GM21367 (cell line): ENCODE measurements around the gene CPM.

ENCODE experiments used
- ATAC-seq: cut with Tn5 transposase; IDR thresholded peaks from one replicate; pipeline ENCODE4 v1.9.1; 2021; ENCODE audit not compliant: unreplicated experiment

Gene CPM

GRCh38 chr12:68957273-68957672 lies 24.3 kb upstream of the CPM start:
- ATAC-seq: no peak

GRCh38 chr12:68956466-68956865 lies 23.5 kb upstream of the CPM start:
- ATAC-seq: no peak

DNA sequence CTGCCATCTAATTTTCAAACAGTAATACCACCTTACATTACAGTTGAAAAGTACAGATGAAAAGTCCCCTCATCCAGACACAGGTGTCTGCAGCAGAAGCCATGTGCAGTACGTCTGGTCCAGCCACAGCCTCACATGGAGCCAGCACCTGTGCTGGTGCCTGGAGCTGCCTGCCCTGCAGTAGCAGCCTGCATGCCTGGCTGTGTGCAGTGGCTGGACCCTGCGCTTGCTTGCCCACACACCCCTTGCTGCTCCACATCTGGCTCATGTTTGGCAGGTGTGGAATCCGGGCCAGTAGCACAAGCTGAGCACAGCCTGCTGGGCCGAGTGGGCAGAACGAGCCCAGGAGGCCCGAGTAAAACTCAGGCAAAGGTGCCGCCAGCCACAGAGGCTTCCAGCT lies 21.8 kb upstream of the CPM start:
- ATAC-seq: no peak

GRCh38 chr12:68953536-68953935 lies 20.6 kb upstream of the CPM start:
- no peak for ATAC-seq

DNA sequence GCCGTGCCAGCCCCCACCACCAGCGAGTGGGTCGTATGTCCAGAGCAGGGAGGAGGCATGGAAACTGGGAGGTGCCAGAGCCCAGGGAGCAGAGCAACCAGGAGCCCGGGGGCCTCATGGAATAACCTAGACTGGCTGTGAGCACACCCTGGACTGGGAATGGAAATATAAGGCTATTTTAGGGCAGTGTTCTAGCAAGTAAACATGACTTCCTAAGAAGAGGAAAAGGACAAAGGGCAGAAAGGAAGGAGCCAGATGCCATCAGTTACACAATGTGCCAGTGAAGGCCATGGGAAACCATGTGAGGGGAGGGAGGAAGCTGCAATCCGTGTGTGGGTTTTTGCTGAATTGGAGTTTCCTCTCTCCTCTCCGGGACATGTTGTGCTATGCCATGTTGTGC lies 18.7 kb upstream of the CPM start:
- ATAC-seq: no peak

DNA sequence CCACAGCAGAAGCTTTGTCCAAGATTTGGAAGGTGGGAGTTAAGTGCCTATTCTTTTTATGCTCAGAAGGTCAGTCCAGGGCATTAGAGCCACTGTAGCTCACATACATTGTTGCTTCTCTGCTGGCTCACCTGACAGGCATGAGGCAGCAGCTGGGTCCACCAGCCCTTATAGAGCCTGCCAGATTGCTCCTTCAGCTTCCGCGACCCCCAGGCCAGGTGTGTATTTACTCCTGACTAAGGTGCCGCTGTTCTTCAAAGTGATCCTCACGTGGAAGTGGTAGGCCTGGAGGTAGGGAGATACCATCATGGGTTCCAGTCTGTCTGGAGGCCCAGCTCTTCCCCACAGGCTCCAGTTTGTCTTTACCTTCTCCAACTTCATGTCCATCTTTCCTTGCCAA lies 17.5 kb upstream of the CPM start:
- ATAC-seq: no peak

GRCh38 chr12:68945255-68945654 lies 12.3 kb upstream of the CPM start:
- ATAC-seq: no peak

DNA sequence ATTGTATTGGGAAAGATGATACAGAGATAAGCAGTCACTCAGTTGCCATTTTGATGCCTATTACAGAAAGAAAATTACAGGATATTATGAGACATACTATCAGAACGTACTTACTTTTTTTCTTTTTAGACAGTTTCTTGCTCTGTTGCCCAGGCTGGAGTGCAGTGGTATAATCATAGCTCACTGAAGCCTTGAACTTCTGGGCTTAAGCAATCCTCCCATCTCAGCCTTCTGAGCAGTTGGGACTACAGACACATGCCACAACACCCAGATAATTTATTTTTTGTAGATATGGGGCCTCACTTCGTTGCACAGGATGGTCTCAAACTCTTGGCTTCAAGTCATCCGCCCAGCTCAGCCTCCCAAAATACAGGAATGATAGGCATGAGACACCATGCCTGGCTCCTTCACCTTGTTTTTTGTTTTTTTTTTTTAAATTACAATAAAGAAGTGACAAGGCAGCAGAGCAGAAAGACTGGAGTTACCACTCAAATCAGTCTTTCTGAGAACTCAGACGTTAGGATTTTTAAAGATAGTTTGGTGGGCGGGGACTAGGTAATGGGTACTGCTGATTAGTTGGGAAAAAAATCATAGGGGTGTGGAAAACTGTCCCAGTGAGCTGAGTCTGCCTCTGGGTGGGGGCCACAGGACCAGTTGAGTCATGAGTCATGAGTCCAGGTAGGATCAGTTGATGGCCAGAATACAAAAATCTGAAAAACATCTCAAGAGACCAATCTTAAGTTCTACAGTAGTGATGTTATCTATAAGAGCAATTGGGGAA lies 11.5 kb upstream of the CPM start:
- ATAC-seq: no peak

GRCh38 chr12:68943848-68944247 lies 10.9 kb upstream of the CPM start:
- ATAC-seq: no peak

DNA sequence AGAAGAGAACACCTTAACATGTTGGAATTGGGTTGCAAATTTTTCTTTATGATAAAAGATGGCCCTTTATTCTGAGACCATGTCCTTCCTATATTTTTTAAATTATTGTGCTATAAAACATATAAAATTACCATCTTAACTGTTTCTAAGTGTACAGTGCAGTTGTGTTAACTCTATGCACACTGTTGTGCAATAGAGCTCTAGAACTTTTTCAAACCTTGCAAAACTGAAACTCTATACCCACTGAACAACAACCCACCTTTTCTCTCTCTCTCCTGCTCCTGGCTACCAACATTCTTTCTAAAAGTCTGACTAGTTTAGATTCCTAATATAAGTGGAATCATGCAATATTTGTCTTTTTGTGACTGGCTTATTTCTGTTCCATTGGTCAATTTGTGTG lies 7.8 kb upstream of the CPM start:
- ATAC-seq: no peak

DNA sequence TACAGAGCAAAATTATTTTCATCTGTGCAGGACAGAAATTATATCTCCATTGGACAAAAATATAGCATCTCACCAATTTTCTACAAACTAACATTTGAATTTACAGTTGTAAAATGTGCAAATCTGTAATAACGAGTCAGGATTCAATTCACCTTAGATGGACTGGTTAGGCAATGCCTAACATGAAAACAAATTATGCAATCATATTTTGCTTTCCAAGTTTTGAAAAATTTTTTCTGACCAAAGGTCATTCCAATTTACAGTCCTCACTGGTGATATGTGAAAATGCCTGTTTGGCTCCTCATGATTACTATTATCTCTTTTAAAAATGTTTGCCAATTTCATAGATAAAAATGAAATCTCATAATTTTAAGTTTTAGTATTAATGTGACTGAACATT lies 6.5 kb upstream of the CPM start:
- ATAC-seq: no peak

GRCh38 chr12:68934392-68934791 lies 1.4 kb upstream of the CPM start:
- ATAC-seq: no peak

GRCh38 chr12:68932128-68932960 lies 627 bp downstream of the CPM start:
- ATAC-seq: peak; percentile 33

DNA sequence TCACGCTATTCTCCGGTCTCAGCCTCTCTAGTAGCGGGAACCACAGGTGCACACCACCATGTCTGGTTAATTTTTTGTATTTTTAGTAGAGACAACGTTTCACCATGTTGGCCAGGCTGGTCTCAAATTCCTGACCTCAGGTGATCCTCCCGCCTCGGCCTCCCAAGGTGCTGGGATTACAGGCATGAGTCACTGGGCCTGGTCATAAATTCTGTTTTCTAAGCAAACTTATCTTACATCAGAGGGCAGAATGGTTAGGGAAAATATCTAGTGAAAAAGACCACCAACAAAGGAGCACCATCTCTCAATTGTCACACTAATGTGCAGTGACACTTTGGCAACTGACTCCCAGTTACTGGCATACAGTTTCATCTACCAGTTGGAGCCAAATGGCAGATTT lies 2.8 kb downstream of the CPM start:
- no peak for ATAC-seq

GRCh38 chr12:68924546-68924945 lies 8.4 kb downstream of the CPM start:
- ATAC-seq: no peak

GRCh38 chr12:68919581-68920239 lies 13.3 kb downstream of the CPM start:
- no peak for ATAC-seq

- no peak for ATAC-seq
These were observed 14.0 kb downstream of the CPM start for GRCh38 chr12:68918960-68919359.

DNA sequence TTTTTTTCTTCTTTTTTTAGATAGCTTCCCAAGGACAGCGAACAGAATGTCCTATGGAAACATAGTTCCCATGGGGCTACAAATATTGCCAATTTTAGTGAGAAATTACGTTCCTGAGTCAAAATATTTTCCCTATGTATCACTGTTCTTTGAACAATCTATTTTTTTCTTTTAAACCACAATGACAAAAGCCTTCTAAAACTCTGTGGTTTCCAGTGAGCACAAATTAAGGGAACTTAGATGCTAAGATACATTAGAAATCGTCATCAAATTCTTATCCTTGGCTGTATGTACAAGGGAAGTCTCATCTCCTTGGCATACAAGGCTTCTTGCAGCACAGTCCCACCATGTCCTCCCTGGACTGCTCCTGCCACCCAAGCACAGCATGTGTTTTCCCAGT lies 17.9 kb downstream of the CPM start:
- ATAC-seq: no peak

- ATAC-seq: no peak
These were observed 19.3 kb downstream of the CPM start for GRCh38 chr12:68913682-68914081.

- ATAC-seq: no peak
These were observed 20.1 kb downstream of the CPM start for GRCh38 chr12:68912916-68913315.

DNA sequence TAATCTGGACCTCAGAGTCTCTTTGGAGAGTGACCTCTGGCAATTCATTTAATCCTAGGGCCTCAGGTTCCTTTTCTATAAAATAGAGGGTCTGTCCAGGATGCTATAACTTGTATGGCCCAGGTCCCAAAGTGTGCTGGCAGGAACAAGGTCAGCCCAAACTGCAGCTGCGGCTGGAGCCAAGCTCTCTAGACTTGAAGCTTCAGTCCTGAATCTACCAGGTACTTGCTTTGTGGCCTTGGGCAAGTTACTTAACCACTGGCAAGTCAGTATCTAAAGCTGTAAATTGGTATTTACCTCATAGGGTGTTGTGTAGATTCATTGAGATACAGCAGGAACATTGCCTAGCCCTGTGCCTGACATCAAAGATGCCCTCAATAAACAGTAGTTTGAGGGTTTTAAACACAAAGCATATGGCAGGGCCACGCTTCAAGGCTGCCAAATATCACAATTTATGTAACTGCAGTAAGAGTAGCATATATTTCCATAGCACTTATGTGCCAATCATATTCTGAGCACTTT lies 21.7 kb downstream of the CPM start:
- no peak for ATAC-seq

DNA sequence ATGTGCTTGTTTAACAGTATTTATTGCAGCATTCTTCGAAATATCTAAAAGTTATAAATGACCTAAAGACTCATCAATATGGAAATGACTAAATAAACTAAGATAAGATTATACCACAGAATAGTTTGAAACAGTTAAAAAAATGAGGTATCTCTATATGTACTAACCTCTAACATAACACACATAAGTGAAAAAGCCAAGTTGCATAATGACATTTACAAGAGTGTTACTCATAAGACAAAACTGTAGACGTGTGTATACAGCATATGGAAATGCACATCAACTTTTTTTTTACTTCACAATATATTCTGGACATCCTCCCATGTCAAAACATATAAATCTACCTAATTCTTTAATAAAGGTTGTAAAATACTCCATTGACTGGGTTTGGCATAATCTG lies 22.8 kb downstream of the CPM start:
- ATAC-seq: no peak
